Measurements from ENCODE around the gene EXD3. TPM values are rescaled to one million over a fixed set of nuclear protein-coding genes. Genes with fewer than 3 reads are reported as not detected.

The EXD3 gene
- total and polyA plus RNA-seq, 9 of the 15 experiments (the other 6 are each of a cell fraction or from before 2014, with no cell fraction given) = 0.29 to 12.5 (median 3.9) TPM

- TF ChIP-seq E2F8 (IDR thresholded peaks at IDR 0.05; ENCODE audit: low read depth, partially characterized antibody) (no peak), CTCFL (IDR thresholded peaks at IDR 0.05; ENCODE audit: borderline replicate concordance, insufficient read depth, low read depth, low read length, poor library complexity, severe bottlenecking) (peak; percentile 34), RFX5 (IDR thresholded peaks at IDR 0.05; ENCODE audit: low read depth, low read length) (0 out of 2 replicates have a peak, but pooled peaks have one; percentile 33), ZNF444 (CRISPR knock-in tag; IDR thresholded peaks at IDR 0.05) (no peak), ZNF512 (tag; IDR thresholded peaks at IDR 0.05) (no peak), STAG1 (CRISPR knock-in tag; IDR thresholded peaks at IDR 0.05; ENCODE audit: borderline replicate concordance) (no peak), THRA (IDR thresholded peaks at IDR 0.05) (no peak), ZNF239 (CRISPR knock-in tag; IDR thresholded peaks at IDR 0.05) (no peak), ZNF212 (CRISPR knock-in tag; IDR thresholded peaks at IDR 0.05) (no peak), FUS (optimal IDR thresholded peaks at IDR 0.05; ENCODE audit: low read depth, low read length) (peak; percentile 1)
Observed at GRCh38 chr9:137302118-137302448, 120.9 kb downstream of the EXD3 start, which contains the start of gene NRARP (continued).
